HepG2 (cell line): Measurements from ENCODE around the gene BCORL1. TPM values are rescaled to one million over a fixed set of nuclear protein-coding genes. Genes with fewer than 3 reads are reported as not detected.

Experiments used
- AFF4 ChIP-seq: sonication (generic); formaldehyde crosslinking; IDR thresholded peaks from 2 replicates; pipeline ENCODE4 v1.4.0; 2020; ENCODE audit warnings: missing genetic modification reagents
- JDP2 ChIP-seq: sonication (generic); formaldehyde crosslinking; IDR thresholded peaks from 2 replicates; pipeline ENCODE4 v1.8.1; 2022; ENCODE audit warnings: missing genetic modification reagents, borderline replicate concordance
- MATR3 ChIP-seq: sonication (generic); formaldehyde crosslinking; IDR thresholded peaks from 2 replicates; pipeline ENCODE4 v1.4.0; 2020; ENCODE audit warnings: missing genetic modification reagents
- MTF1 ChIP-seq: sonication (generic); formaldehyde crosslinking; IDR thresholded peaks from 2 replicates; pipeline ENCODE4 v1.5.0; 2020; ENCODE audit warnings: missing genetic modification reagents
- SCMH1 ChIP-seq: sonication (generic); formaldehyde crosslinking; IDR thresholded peaks from 2 replicates; pipeline ENCODE4 v1.9.0; 2021; ENCODE audit warnings: missing genetic modification reagents, mild to moderate bottlenecking, borderline replicate concordance
- WIZ ChIP-seq: sonication (generic); formaldehyde crosslinking; IDR thresholded peaks from 2 replicates; pipeline ENCODE4 v1.5.1; 2020; ENCODE audit warnings: mild to moderate bottlenecking, missing genetic modification reagents
- ZFYVE20 ChIP-seq: sonication (generic); formaldehyde crosslinking; IDR thresholded peaks from 2 replicates; pipeline ENCODE4 v1.8.0; 2023; ENCODE audit warnings: low read depth, mild to moderate bottlenecking, moderate library complexity, missing genetic modification reagents, borderline replicate concordance
- ZNF7 ChIP-seq: IDR thresholded peaks from 2 replicates; pipeline ENCODE4 v1.6.1; 2016; ENCODE audit warnings: missing biosample characterization, missing genetic modification reagents
- ZSCAN21 ChIP-seq: sonication (generic); formaldehyde crosslinking; IDR thresholded peaks from 2 replicates; pipeline ENCODE4 v1.8.0; 2022; ENCODE audit warnings: mild to moderate bottlenecking, missing genetic modification reagents, moderate library complexity, borderline replicate concordance
- polyA plus RNA-seq, 8 experiments: library from polyadenylated mRNA; depleted of rRNA in 3 of 8; stranded (reverse) in 7 of 8; unstranded in 1 of 8; fragments of >200 nt; fragmentation: Illumina TruSeq in 4 of 8; extraction: Trizol in 4 of 8; gene quantifications; 2 replicates each; pipeline versions ENCODE4 v1.2.1 to v1.2.3, GENCODE V29; 2011 to 2016; ENCODE audit warnings: low read depth in 4 of 8, missing spikeins in 1 of 8, mixed read lengths in 1 of 8; ENCODE audit not compliant: insufficient read depth in 1 of 8
- total RNA-seq, 5 experiments: library from RNA; depleted of rRNA; stranded (reverse); fragments of >200 nt; fragmentation: Illumina TruSeq; extraction: Trizol; gene quantifications; 2 replicates each; pipeline ENCODE4 v1.2.3, GENCODE V29; 2016; ENCODE audit warnings: low read depth in 1 of 5
- TF ChIP-seq, protein P1 (sequence below): IDR thresholded peaks from 2 replicates; pipeline ENCODE4 v1.6.1; 2016; ENCODE audit warnings: missing genetic modification reagents, missing compliant biosample characterization

Gene BCORL1
- total and polyA plus RNA-seq, 2 of the 13 experiments (the other 11 are each of a cell fraction or from before 2014, with no cell fraction given), result 0.67 to 1.4 TPM

DNA sequence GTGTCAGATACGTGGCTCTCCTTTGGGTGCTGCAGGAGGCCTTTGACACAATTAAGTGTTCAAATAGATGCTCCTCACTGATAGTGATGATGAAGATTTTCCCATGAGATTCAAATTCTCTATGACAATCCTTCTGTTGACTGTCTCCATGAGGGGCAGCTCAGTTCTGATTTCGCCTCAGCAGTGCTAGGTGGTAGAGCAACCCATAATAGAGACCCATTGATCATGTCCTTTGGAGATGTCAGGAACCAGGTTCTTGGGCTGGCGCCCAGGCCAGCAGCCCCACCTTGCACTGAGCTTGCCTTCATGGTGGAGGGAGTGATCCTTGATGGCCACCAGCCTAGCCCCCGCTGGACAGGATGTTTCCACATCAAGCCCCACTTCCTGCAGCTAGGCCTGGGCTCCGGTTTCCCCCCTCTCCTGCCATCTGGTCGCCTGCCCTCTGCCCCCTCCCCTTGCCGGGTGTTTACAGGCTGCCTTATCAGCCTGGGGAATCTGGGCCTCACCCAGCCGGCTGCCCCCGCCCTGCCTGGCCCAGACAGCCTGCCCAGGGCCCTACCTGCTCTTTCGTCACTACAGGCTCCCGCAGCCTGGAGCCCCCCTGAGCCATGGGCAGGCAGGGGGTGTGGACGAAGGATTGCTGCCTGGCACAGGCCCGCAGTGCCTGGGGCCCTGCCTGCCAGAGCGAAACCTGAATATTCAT is 115.2 kb downstream of the BCORL1 start (continued):
- TF ChIP-seq ZFYVE20 (no peak), MTF1 (CRISPR knock-in tag) (no peak), SCMH1 (CRISPR knock-in tag) (no peak), ZNF7 (CRISPR knock-in tag) (no peak), AFF4 (CRISPR knock-in tag) (no peak), JDP2 (CRISPR knock-in tag) (no peak), MATR3 (CRISPR knock-in tag) (no peak), ZSCAN21 (CRISPR knock-in tag) (no peak), WIZ (no peak)
- TF ChIP-seq, protein P1, sequence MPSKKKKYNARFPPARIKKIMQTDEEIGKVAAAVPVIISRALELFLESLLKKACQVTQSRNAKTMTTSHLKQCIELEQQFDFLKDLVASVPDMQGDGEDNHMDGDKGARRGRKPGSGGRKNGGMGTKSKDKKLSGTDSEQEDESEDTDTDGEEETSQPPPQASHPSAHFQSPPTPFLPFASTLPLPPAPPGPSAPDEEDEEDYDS, result no peak
